GM18873 (cell line): ENCODE data around the gene EYA4.

Experiments used
- ATAC-seq: cut with Tn5 transposase; IDR thresholded peaks from one replicate; pipeline ENCODE4 v1.9.1; 2021; ENCODE audit warnings: mild to moderate bottlenecking, moderate library complexity, moderate number of reproducible peaks; ENCODE audit not compliant: unreplicated experiment, low FRiP score

The EYA4 gene

GRCh38 chr6:133432021-133432989 is 191.1 kb downstream of the EYA4 start:
- no peak for ATAC-seq

GRCh38 chr6:133435065-133435728 is 194.0 kb downstream of the EYA4 start:
- ATAC-seq, result no peak

GRCh38 chr6:133436652-133437051 is 195.5 kb downstream of the EYA4 start:
- no peak for ATAC-seq

- no peak for ATAC-seq
Observed at GRCh38 chr6:133441491-133441890, 200.3 kb downstream of the EYA4 start.

- ATAC-seq, result no peak
Observed at GRCh38 chr6:133446789-133447188, 205.6 kb downstream of the EYA4 start.

- no peak for ATAC-seq
Observed at GRCh38 chr6:133447924-133448323, 206.8 kb downstream of the EYA4 start.

- ATAC-seq, result no peak
Observed at GRCh38 chr6:133456439-133456838, 215.3 kb downstream of the EYA4 start.

- no peak for ATAC-seq
Observed at GRCh38 chr6:133456944-133457343, 215.8 kb downstream of the EYA4 start.

GRCh38 chr6:133460101-133460500 is 218.9 kb downstream of the EYA4 start:
- no peak for ATAC-seq

GRCh38 chr6:133463790-133464189 is 222.6 kb downstream of the EYA4 start:
- no peak for ATAC-seq

GRCh38 chr6:133466680-133467079 is 225.5 kb downstream of the EYA4 start:
- no peak for ATAC-seq

GRCh38 chr6:133467231-133467981 is 226.2 kb downstream of the EYA4 start:
- no peak for ATAC-seq

- no peak for ATAC-seq
Observed at GRCh38 chr6:133467982-133468380, 226.8 kb downstream of the EYA4 start.

- ATAC-seq, result no peak
Observed at GRCh38 chr6:133468591-133468990, 227.4 kb downstream of the EYA4 start.

- ATAC-seq, result no peak
Observed at GRCh38 chr6:133474516-133474915, 233.4 kb downstream of the EYA4 start.

GRCh38 chr6:133478673-133479072 is 237.5 kb downstream of the EYA4 start:
- no peak for ATAC-seq

GRCh38 chr6:133487174-133487573 is 246.0 kb downstream of the EYA4 start:
- no peak for ATAC-seq

GRCh38 chr6:133495205-133495903 is 254.2 kb downstream of the EYA4 start:
- no peak for ATAC-seq

GRCh38 chr6:133499662-133500061 is 258.5 kb downstream of the EYA4 start:
- no peak for ATAC-seq

- ATAC-seq, result no peak
Observed at GRCh38 chr6:133501675-133502270, 260.6 kb downstream of the EYA4 start.
